ENCODE measurements around the gene CSNK1E. TPM values are rescaled to one million over a fixed set of nuclear protein-coding genes. Genes with fewer than 3 reads are reported as not detected.

Gene CSNK1E
- total RNA-seq, 1 donor from 2014 or later = 176 TPM

- DNase-seq (ENCODE audit: extremely low spot score, unreplicated experiment) = peak; percentile 94
- H3K27ac Mint-ChIP-seq (ENCODE audit: unreplicated experiment) = peak within 1 kb of the TSS; percentile 96
- no peaks in the 10 kb centered on the region for H3K9me3 Mint-ChIP-seq (ENCODE audit: unreplicated experiment)
- no peaks in the 10 kb centered on the region for H3K27me3 Mint-ChIP-seq (ENCODE audit: unreplicated experiment)
- TF ChIP-seq CTCF (IDR thresholded peaks at IDR 0.05) = no peak
- H3K36me3 Mint-ChIP-seq (ENCODE audit: unreplicated experiment) = peaks cover 2% of the 10 kb centered on the region
- H3K4me3 Mint-ChIP-seq (ENCODE audit: unreplicated experiment) = peak within 1 kb of the TSS; percentile 87
- peaks cover 53% of the 10 kb centered on the region for H3K4me1 Mint-ChIP-seq (ENCODE audit: unreplicated experiment)
These were observed 44.7 kb downstream of the CSNK1E start, which contains the start of gene TMEM184B for GRCh38 chr22:38272373-38273134. TSS of gene TMEM184B (minus strand) at chr22:38273010. CDS start at chr22:38247961, 25,049 bp downstream.

- peak overlapping the region; percentile 73 for H3K27ac Mint-ChIP-seq (ENCODE audit: unreplicated experiment)
- DNase-seq (ENCODE audit: extremely low spot score, unreplicated experiment) = no peak
- H3K9me3 Mint-ChIP-seq (ENCODE audit: unreplicated experiment) = no peaks in the 10 kb centered on the region
- TF ChIP-seq CTCF (IDR thresholded peaks at IDR 0.05) = no peak
- H3K36me3 Mint-ChIP-seq (ENCODE audit: unreplicated experiment) = peaks cover 2% of the 10 kb centered on the region
- peak overlapping the region; percentile 87 for H3K4me3 Mint-ChIP-seq (ENCODE audit: unreplicated experiment)
- peaks cover 57% of the 10 kb centered on the region for H3K4me1 Mint-ChIP-seq (ENCODE audit: unreplicated experiment)
- H3K27me3 Mint-ChIP-seq (ENCODE audit: unreplicated experiment) = no peaks in the 10 kb centered on the region
These were observed 45.3 kb downstream of the CSNK1E start for GRCh38 chr22:38271927-38272372.

GRCh38 chr22:38271101-38271500 lies 46.1 kb downstream of the CSNK1E start:
- no peak for DNase-seq (ENCODE audit: extremely low spot score, unreplicated experiment)
- Mint-ChIP-seq H3K27me3 (ENCODE audit: unreplicated experiment) (no peaks in the 10 kb centered on the region), H3K4me3 (ENCODE audit: unreplicated experiment) (peak overlapping the region; percentile 87), H3K27ac (ENCODE audit: unreplicated experiment) (peak overlapping the region; percentile 81), H3K4me1 (ENCODE audit: unreplicated experiment) (peaks cover 57% of the 10 kb centered on the region), H3K9me3 (ENCODE audit: unreplicated experiment) (no peaks in the 10 kb centered on the region), H3K36me3 (ENCODE audit: unreplicated experiment) (peaks cover 2% of the 10 kb centered on the region)
- no peak for TF ChIP-seq CTCF (IDR thresholded peaks at IDR 0.05)

GRCh38 chr22:38270091-38270992 lies 46.9 kb downstream of the CSNK1E start:
- TF ChIP-seq CTCF (IDR thresholded peaks at IDR 0.05) = no peak
- no peaks in the 10 kb centered on the region for H3K9me3 Mint-ChIP-seq (ENCODE audit: unreplicated experiment)
- no peak for DNase-seq (ENCODE audit: extremely low spot score, unreplicated experiment)
- H3K27me3 Mint-ChIP-seq (ENCODE audit: unreplicated experiment) = no peaks in the 10 kb centered on the region
- H3K4me3 Mint-ChIP-seq (ENCODE audit: unreplicated experiment) = peak overlapping the region; percentile 87
- H3K4me1 Mint-ChIP-seq (ENCODE audit: unreplicated experiment) = peaks cover 57% of the 10 kb centered on the region
- H3K36me3 Mint-ChIP-seq (ENCODE audit: unreplicated experiment) = peaks cover 2% of the 10 kb centered on the region
- peak overlapping the region; percentile 81 for H3K27ac Mint-ChIP-seq (ENCODE audit: unreplicated experiment)

- H3K4me3 Mint-ChIP-seq (ENCODE audit: unreplicated experiment) = no peak overlapping the region
- H3K9me3 Mint-ChIP-seq (ENCODE audit: unreplicated experiment) = no peaks in the 10 kb centered on the region
- peaks cover 2% of the 10 kb centered on the region for H3K36me3 Mint-ChIP-seq (ENCODE audit: unreplicated experiment)
- H3K27me3 Mint-ChIP-seq (ENCODE audit: unreplicated experiment) = no peaks in the 10 kb centered on the region
- DNase-seq (ENCODE audit: extremely low spot score, unreplicated experiment) = no peak
- TF ChIP-seq CTCF (IDR thresholded peaks at IDR 0.05) = no peak
- H3K4me1 Mint-ChIP-seq (ENCODE audit: unreplicated experiment) = peaks cover 52% of the 10 kb centered on the region
- peak overlapping the region; percentile 23 for H3K27ac Mint-ChIP-seq (ENCODE audit: unreplicated experiment)
These were observed 47.8 kb downstream of the CSNK1E start for GRCh38 chr22:38269466-38269865.
